Measurements from ENCODE around the gene KCND2. TPM values are rescaled to one million over a fixed set of nuclear protein-coding genes. Genes with fewer than 3 reads are reported as not detected.
"Not testable (repeated sequence)": the region's sequence is repeated elsewhere in the genome, so short reads cannot be mapped to it uniquely, and the experiment has no call there.

KCND2 gene
- polyA plus RNA-seq, 1 donor: 1.2 TPM

DNA sequence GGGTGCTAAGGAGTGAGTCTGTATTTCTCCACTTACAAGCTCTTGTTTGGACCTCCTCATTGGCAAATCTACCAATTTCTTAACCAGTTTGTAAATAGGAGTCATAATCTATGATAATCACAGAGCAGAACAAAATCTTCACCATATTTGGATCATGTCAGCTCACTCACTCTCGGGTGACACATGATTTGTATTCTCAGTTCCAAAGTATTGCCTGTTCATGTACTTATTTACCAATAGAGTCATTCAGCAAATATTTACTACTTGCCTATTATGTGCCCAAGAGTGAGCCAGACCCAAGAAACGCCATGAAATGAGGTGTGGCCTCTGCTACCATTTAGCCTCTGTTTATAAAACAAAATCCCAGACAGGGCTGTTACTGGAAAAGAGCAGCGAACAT lies 470.2 kb downstream of the KCND2 start:
- no peak for DNase-seq (ENCODE audit: low read depth)

DNA sequence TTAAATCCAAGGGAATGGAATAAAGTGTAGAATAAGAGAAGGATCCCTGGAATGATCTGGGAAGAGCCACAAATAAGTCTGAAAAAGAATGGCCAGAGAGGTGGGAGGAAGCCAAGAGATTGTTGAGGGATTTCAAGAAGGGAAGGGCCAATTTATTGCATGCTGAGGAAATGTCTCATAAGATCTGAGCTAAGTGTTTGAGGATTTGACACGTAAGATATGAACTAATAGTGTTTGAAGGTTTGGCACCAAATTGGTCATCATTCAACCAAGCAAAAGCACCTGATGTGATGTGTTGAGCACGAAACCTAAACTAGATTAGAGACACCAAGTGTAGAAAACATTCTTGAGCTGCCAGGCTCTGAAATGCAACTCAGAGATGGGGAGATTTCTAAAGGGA lies 487.1 kb downstream of the KCND2 start:
- no peak for DNase-seq (ENCODE audit: low read depth)

DNA sequence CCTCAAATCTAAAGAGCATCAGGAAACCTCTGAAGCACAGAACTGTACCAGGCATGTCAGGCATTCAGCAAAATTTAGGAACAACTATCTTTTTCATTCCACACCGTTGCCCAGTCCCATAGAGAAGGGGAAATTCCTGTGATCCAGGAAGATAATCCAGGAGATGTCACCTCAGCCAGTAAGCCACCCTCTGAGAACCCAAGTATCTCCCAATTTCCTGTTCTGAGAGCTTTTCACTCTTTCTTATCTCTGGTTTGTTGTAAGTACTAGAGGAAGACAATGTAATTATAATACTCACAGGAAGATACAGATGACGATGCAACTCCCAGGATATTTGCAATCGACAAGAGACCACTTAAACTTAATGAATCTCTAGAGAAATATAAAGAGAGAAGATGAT lies 487.9 kb downstream of the KCND2 start:
- DNase-seq (ENCODE audit: low read depth): no peak

DNA sequence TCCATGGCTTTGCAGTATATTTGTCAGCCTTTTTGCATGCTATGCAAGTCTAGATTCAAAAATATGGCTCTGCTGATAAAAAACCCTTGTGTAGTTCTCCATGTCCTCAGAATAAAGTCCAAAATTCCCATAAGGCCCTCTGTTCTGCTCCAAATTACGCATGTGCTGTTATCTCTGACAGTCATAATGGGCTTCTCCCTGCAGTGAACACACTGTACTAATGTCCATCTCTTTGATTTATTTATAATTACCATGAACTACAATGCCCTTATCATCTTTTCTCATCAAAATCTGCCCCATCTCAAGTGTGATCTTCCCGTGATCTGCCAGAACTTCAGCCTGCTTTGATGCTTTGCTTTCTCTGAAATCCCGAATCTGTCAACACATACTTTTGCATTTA lies 497.2 kb downstream of the KCND2 start:
- DNase-seq (ENCODE audit: low read depth): no peak

DNA sequence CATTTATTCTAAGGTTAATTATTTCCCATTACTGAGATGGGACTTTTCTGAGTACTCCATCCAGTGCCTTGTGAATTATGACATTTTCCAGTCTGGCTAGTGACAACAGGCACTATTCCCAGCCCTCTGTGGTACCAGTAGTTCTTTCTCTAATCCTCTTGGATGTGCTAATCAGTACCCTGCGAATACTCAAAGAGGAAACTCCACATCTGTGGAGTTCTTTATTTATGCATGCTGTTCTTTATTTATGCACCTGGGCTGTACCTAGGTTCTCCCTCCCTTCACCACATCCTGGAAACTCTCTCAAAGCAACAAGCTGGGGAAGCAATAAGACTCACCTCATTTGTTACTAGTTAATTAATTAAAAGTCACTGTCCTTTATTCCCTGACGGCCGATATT lies 501.5 kb downstream of the KCND2 start:
- no peak for DNase-seq (ENCODE audit: low read depth)

DNA sequence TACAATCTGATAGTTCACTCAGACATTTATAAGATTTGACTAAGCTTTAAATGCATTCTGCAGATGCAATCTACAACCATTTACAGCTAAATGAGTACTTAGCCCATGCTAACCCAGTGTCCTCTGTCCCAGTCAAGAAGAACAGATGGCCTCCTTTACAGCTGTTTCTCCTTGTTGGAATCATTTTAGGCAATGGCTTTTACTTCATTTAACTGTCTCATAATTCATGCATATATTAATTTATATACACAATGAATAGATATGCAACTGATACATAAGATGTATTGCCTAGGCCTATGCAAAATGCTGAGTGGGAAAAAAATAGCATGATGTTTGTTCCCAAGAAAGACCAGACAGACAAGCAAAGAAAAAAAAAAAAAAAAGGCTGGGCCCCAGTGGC lies 502.8 kb downstream of the KCND2 start:
- DNase-seq (ENCODE audit: low read depth): no peak

DNA sequence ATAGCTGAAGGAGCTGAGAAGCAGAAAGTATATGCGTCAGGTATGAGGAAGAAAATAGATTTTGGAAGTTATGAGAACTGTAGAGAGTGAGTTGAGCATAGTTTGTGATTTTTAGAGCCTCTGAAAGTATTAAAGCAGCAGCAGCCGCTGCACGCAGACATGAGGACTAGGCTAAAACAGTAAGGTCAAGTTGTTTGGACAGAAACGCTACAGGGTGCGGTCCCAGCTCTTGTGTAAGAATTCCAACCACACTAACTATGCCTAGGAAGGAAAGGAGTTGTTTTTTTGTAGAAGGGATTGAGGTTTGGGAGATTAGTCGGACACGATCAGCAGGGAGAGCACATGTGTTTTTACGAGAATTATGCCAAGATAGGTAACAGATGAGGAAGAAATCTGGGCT lies 506.1 kb downstream of the KCND2 start:
- DNase-seq (ENCODE audit: low read depth): not testable (repeated sequence)

DNA sequence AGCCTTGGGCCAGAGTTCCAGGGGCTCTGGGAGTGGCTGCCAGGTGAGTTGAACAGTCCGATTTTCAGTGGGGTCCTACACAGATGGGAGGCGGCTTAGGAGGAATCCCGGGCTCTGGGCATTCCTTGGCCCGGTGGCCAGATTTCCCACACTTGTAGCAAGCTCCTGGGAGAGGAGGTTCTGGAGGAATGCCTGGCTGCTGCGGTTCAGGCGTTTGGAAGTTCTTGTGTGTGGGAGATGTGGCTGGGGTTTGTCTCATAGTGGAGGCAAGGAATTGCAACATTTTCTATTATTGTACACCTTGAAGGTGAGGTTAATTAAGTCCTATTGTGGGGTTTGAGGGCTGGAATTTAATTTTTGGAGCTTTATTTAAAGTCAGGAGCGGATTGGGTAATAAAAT lies 507.5 kb downstream of the KCND2 start:
- not testable (repeated sequence) for DNase-seq (ENCODE audit: low read depth)

DNA sequence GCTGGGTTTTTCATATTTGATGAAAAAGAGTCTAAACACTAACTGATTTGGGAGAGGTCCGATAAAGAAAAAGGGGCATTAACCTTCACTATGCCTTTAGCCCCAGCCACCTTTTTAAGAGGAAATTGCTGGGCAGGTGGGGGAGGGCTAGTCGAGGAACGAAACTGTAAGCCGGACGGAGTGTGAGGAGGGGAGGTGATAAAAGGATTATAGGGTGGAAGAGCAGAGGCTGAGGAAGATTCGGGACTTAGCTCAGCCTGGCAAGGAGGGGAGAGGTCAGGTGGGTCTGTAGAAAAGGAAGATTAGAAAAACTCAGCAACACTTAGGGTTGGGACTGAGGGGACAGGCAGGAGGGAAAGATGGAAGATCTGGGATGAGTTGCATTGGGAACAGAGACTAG lies 508.0 kb downstream of the KCND2 start:
- no peak for DNase-seq (ENCODE audit: low read depth)

DNA sequence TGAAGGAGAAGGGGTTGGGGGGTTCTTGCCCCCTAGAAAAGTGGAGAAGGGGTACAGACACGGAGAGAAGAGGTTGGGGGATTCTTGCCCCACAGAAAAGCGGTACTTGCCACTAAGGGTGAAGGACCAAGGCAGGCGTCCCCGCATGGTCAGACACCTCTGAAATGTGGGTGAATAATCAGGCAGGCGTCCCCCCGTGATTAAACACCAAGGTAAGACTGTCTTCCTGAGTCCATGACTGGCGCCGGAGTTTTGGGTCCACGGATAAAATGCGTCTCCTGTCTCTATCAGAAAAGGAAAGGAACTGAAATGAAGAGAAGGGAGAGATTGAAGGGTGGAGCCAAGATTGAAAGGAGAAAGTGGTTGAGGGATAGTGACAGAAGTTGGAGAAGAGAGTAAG lies 508.9 kb downstream of the KCND2 start:
- not testable (repeated sequence) for DNase-seq (ENCODE audit: low read depth)

DNA sequence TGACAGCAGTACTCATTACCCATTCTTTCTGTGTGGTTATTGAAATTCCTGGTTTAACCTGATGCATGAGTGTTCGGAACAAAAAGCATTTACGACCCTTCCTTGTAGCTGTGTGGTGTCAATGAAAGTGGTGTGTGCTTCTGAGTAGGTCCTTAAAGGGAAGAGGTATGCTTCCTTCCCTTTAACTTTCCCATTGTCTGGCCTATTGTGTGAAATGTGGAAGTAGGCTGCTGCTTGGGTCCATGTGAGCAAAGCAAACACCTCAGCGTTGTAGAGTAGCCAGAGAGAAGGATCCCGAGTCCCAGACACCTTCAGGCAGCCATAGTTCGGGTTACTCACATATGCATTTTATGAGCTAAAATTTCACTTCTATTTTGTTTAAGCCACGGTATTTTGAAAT lies 510.3 kb downstream of the KCND2 start:
- DNase-seq (ENCODE audit: low read depth): no peak

DNA sequence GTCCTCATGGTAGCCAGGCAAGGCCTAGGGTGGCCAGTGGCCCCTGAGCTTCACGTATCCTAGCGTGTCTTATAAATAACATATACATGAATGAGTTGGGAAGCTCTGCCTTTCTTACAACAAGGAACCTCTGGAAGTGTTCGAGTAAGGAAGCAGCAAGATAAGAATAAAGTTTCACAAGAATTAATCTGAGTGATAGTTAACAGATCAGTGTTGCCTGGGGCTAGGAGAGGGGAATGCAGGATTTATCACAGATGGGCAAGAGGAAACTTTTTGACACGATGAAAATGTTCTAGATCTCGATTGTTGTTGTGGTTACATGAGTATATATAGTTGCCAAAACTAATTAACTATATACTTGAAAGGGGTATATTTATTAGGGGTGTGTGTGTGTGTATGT lies 510.7 kb downstream of the KCND2 start:
- DNase-seq (ENCODE audit: low read depth): no peak

DNA sequence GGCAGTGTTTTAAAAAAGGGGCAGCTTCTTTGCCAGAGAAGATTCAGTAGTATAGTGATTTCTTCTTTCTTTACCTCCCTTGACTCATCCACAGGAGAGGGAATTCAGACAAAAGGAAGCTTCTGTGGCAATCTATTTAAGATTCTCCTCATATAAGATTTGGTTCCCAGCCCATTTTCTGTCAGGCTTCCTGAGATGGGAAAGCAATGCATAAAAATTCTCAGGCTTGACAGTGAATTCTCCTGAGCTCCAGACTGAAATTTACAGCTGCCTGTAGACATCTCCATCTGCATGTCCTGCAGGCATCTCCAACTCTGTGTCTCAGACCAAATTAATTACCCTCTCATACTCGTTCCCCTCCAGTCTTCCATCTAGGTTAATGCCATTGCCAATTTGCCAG lies 512.1 kb downstream of the KCND2 start:
- DNase-seq (ENCODE audit: low read depth): no peak

DNA sequence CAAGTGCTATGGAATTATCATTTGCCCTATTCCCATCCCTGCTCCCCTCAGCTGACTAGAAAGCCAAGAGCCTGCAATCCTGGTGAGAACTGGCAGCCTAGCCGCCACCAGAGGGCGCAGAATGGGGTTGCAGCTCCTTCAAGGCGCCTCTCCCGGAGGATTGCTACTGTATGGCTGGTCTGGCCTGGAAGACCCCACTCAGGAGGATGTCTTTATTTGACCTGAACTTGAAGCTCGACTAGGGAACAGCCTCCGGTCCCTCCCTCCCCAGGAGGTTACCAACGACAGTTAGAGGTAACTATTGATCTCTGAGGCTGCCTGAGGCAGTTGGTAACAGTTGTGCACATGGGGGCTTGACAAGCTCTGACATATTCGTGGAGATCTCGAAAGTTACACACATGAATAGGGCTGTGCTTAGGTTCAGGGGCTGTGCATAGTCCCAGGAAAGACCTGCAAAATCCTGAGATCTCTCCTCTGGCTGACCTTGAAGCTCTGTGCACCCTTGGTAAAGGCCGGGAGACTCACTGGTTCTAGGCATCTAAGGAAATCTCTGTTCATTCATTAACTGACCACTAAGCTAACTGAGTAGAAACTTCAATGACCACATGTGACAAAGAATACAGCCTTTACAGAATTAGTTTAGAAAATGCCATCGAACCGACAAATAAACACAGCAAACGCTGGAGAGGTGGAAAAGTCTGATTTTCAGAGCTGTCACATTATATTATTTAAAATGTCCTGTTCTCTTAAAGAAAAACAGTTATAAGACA lies 519.3 kb downstream of the KCND2 start:
- DNase-seq (ENCODE audit: low read depth): no peak

DNA sequence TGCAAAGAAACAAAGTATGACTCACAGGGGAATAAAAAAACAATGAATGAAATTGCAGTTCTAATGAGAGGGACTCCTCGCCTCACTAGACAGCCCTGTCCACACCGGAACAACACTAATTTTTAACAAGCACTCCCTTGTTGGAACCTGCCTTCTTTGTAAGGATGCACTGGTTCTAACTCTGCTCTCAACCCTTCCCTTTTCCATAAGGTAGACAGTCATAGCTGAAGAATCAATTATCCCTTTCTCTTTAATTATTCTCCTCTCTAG lies 519.8 kb downstream of the KCND2 start:
- no peak for DNase-seq (ENCODE audit: low read depth)

DNA sequence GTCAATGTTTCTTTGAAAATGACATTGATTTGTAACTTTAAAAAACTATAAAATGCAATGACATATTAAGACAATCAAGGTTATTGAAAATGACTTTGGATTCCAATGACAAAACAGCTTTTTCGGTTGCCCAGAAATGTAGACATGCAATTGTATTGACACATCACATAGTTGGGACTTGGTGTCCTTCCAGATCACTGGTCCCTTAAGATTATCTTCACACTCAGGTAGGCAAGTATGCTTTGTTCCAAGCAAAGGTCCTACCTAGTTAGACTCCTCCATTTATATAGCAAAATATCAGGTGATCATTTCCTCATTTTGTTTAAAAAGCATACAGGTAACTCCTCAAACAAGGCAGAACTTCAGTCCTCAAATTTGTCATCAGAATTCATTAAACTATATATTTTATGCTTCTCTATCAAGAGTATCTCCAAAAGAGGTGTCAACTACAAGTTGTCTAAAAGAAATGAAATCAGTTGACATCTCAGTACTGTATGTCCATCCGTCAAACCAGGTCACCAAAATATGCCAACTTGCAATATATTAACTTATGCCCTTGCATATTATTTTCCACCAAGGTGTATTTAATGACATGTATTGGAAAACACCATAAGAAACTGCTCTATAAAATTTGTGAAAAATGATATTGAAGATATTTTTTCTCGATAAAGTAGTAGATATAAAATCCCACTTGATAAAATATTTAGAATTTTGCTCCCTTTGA lies 520.4 kb downstream of the KCND2 start:
- no peak for DNase-seq (ENCODE audit: low read depth)

DNA sequence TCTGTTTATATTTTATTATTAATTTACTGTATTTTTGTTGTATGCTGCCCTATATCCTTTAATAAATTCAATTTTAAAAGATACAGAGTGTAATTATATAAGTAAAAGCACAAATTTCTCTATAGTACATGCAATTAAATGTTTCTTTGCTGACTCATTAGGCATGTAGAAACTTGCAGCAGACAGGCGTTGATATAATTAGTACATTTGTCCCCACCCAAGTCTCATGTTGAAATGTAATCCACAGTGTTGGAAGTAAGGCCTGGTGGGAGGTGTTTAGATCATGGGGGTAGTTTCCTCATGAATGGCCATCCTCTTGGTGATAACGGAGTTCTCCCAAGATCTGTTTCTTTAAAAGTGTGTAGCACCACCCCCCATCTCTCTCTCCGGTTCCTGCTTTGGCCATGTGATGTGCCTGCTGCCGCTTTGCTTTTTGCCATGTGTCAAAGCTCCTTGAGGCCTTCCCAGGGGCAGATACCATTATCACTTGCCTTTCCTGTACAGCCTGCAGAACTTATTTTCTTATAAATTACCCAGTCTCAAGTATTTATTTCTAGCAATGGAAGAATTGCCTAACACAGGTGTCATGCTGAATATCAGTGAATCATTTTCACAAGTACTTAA lies 521.2 kb downstream of the KCND2 start:
- no peak for DNase-seq (ENCODE audit: low read depth)

DNA sequence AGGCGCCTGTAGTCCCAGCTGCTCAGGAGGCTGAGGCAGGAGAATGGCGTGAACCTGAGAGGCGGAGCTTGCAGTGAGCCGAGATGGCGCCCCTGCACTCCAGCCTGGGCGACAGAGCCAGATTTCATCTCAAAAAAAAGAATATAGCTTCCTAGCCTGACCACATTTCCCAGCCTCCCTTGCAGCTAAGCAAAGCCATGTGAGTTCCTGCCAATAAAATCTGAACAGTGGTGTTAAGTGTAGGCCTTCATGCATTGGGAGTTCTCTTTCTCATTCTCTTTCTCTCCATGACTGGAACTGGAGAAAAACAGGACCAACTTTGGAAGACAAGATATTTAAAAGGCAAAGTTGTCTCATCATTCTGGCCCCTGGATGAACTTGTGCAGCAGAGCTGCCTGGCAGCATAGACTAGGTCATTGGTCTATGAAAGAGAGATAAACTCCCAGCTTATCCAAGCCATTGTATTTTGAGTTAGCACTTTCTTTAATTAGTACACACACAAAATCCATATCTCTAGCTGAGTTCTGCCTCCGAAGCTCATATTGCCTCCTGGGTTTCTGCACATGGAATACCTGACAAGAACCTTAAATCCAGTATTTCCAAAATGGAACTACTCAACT lies 524.2 kb downstream of the KCND2 start:
- DNase-seq (ENCODE audit: low read depth): no peak

DNA sequence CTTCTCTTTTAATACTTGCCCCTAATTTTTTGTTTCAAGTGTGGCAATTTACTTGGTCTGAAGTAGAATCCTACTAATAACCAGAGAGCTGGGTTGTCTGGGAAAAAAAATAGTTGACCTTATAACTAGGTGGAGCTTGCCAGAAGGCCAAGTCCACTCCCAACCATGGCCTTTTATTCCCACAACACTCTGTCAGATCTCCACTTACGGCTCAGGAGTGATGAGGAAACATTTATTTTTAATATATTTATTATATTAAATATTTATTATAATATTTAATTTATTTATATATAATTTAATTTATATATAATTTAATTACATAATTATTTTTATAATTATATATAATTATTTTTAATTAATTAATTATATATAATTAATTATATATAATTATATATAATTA lies 526.2 kb downstream of the KCND2 start:
- no peak for DNase-seq (ENCODE audit: low read depth)
